CD4-positive, alpha-beta T cell treated with Interleukin-21 for 1 hour (primary cell): ENCODE data around the gene AKAP8.
"Not testable (repeated sequence)": the region's sequence is repeated elsewhere in the genome, so short reads cannot be mapped to it uniquely, and the experiment has no call there.

ENCODE experiments used
- DNase-seq: peaks from one replicate; pipeline ENCODE4 v3.0.0-alpha.2; 2020

AKAP8 gene

GRCh38 chr19:15379083-15379998 lies at the start of gene AKAP8:
AKAP8 (minus strand) TSS chr19:15379787; CDS start chr19:15379731, 56 bp downstream.
- peak; percentile 99 for DNase-seq

DNA sequence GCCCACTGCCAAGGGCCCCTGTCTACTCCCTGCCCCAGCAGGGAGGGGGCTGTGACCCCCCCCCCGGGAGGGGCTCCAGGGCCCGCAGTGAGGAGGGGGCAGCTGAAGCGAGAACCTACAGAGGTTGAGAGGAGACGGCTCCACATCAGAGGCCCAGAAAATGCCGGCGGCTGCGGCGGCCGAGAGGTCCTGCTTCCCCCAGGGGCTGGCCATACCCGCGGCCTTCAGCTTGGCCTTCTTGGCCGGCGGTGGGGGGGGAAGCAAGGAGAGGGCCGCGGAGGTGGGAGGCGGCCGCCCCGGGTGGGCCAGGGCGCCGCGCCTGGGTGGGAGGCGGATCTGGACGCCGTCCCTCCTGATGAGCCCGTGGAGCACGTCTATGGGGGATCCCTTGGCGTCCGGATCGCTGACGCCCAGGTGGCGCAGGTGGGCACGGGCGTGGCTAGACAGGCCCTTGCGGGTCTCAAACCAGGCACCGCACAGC lies 48.4 kb upstream of the AKAP8 start:
- no peak for DNase-seq

- no peak for DNase-seq
Observed at GRCh38 chr19:15427350-15427700, 47.7 kb upstream of the AKAP8 start.

DNA sequence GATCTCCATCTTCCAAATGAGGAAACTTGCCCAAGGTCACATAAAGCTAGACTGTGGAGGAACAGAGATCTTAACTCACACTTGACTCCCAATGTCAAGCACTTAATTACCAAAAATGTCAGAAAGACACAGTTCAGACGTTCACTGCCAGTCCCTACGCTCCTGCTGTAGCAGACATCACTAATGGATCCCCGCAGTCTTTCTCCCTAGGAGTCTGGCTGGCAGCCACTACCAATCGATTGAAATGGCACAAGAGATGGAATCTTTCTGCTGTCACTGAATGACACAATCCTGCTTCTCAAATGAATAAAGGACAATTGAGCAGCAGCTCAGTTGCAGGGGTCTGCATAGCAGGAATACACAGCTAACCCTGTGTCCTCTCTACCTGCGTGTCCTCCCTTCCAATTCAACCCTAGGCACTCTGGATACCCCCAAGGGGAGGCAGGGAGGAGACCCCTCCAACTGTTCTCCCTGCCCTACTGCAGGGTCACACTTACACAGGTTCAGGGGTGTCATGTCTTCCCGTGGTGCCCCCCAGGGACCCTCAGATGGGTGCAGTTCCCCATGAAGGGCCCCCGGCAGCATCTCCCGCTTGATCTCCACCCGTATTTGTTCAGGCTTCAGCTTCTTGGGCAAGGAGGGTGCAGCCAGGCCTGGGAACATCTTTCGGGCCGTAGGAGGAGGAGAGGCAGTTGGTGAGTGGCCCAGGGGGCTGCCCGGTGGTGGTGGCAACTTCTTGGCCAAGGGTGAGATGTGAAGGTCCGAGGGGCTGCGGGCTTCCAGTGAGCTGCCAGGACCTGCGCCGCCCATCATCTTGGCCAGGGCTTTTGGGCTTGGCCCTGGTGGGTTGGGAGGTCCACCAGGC lies 47.1 kb upstream of the AKAP8 start:
- no peak for DNase-seq

DNA sequence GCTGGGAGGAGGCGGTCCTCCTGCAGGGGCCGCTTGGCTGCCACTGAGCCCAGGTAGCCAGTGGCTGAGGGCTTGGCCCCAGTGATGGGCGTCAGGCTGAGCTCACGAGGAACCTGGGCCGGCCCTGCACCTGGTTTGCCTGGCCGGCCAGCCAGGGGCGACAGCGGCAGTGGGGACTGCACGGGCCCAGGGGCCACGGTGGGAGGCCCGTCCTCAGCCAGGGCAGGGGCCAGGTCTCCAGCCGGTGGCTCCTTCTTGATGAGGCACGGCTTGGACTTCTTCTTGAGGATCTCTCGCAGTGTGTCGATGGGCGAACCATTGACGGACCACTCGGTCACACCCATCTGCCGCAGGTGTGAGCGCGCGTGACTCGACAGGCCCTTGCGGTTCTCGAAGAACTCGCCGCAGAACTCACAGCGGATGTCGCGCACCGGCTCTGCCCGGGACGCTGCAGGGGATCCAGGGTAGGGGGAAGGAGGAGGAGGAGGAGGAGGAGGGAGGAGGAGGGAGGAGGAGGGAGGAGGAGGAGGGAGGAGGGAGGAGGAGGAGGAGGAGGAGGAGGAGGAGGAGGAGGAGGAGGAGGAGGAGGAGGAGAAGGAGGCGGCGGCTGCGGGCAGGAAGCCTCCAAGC lies 45.8 kb upstream of the AKAP8 start:
- DNase-seq, result no peak

DNA sequence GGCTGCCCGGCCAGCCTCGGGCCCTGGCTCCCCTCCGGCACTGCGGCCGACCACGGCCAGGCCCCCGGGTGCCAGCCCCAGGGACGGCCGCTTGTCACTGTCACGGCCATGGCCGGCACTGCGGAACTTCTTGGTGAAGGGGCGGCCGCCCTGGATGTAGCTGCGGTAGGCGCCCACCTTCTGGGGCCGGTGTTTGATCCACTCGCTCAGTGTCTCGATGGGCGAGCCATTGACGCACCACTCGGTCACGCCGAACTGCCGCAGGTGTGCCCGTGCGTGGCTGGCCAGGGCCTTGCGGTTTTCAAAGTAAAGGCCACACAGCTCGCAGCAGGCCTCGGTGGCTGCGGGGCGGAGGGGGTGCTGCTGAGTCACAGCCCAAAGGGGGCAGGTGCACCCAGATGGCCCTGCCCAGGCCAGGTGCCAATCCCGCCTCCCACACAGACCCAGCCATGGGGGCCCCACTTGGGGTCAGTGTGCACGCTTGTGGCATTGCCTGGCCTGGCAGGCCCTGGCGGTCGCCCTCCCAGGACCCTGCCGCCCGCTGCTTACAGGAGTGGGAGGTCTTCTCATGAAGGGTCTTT lies 45.2 kb upstream of the AKAP8 start:
- no peak for DNase-seq

GRCh38 chr19:15424121-15424520 lies 44.5 kb upstream of the AKAP8 start:
- no peak for DNase-seq

DNA sequence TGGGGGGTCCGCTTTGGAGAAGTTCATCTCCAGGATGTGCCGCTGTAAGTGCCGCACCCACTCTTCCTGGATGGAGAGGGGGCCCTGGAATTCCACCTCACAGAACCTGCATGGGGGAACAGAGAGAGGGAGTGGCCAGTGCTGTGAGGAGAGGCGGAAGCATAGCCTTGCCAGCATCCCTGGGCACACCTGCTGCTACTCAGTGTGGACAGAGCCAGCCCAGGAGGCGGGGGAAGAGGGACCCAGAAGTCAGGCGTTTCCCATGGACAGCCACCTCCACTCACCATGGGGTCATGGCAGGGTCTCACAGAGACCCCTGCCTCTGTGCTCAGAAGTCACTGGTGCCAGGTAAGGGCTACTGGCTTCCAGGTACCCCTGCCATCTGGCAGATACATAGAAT lies 43.5 kb upstream of the AKAP8 start:
- DNase-seq, result no peak

GRCh38 chr19:15422296-15423075 lies 42.9 kb upstream of the AKAP8 start:
- no peak for DNase-seq

DNA sequence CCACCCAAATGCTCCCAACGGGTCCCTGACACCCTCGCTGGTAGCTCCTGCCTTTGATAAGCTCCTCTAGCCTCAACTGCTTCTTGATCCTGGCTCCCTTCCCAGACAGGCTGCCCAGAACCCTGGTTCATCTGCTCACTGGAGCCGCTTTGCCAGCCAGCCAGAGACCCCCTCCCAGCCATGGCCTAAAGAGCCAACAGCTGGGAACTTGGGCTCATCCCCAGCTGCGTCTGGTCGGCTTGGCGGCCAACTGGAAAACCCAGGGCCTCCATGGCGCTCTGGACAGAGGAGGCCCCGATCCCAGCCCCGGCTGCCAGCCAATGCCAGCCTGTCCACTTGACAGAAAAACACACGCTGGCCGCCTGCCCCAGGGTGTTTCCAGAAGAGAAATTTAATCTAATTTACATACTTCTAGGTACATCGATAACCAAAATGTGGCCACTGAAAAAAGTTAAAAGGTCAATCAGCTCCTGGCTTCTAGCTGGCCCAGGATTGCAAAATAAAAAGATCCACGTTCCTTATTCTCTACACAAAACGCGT lies 42.2 kb upstream of the AKAP8 start:
- no peak for DNase-seq

DNA sequence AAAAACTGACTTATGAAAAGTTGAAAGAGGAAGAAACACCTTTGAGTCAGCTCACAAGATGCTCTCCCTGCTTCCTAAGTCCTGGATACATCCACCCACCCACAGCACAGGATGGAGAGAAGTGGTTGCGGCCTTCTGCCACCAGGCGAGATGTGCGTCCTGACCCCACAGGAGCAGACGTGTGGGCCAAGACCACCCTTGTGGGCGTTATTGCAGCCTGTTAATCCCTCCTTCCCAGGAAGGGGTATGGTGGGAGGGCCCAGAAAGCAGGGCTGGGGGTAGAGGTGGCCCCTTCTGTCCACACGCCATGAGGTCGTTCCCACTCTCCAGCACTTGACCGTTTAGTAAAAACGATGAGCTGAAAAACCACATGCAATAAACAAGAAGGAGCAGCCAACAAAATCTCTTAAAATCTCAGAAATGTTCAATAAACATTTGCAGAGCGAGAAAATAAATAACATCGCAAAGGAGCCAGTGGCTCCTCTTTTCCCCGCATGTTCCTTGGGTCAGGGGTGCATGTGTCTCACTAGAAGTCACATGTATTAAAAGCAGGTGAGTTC lies 41.6 kb upstream of the AKAP8 start:
- DNase-seq, result no peak

DNA sequence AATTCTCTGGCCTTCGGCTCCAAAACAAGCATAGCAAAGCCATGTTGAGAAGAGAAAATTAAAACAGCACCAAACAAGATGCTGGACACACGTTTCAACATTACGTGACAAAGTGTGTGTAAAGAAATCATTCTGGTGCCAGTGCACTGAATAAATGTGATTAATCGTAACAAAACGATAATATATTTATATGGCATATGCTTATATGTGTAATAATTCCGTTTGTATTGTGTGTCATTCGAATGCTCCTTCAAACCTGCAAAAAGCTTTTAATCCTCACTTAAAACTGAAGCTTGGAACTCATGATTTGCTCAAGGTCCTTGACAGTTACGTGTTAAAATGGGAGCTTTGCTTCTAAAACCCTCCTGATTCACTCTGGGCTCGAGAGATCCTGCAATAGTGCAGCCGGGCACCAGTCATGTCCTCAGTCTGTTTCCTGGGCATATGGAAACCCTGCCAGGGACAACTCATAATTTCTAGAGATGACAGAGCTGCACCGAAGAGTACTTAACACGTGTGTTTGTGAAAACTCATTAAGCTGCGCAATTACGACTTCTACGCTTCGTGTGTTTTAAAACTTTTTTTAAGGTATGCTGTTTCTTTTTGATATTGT lies 39.9 kb upstream of the AKAP8 start:
- DNase-seq, result no peak

GRCh38 chr19:15418579-15419412 lies 39.2 kb upstream of the AKAP8 start, which contains the start of gene AKAP8L:
AKAP8L (minus strand) TSS chr19:15418988; CDS start chr19:15418923, 65 bp downstream.
- DNase-seq, result peak; percentile 100

DNA sequence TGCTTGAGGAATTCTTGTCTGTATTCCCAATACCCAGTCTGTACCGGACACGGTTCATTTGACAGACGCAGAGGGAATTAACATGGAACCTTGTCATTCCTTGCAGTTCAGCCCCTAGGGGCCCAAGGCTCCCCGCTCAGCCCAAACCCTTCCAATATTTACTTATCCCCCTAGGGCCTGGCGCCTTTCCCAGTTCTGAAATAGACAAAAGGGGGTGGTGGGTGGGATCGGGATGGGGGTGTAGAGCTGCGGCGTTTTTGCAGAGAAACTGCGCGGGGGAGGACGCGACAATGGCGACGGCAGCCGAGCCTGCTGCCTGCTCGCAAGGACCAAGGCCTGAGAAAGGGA lies 38.6 kb upstream of the AKAP8 start:
- DNase-seq, result no peak

DNA sequence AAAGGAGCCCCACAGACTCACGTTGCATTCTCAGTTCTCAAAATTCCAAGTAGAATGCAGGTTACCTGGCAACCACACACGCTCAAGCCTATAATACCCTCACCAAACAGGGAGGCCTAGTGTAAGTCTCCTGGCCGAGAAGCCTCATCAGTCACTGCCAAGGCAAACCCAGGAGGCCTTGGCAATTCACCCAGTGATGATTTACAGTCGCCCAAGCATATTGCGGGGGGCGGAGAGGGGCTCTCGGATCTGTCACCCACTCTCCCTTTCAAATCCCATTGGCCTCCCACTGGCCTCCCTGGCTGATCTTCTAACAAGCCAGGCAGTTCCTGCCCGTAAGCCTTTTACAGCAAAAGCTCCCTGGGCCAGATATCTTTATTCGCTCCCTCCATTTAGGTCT lies 38.1 kb upstream of the AKAP8 start:
- DNase-seq, result no peak

- DNase-seq, result no peak
Observed at GRCh38 chr19:15412832-15413231, 33.2 kb upstream of the AKAP8 start.

- DNase-seq, result not testable (repeated sequence)
Observed at GRCh38 chr19:15411351-15411750, 31.8 kb upstream of the AKAP8 start.

- no peak for DNase-seq
Observed at GRCh38 chr19:15404780-15405211, 25.2 kb upstream of the AKAP8 start.

GRCh38 chr19:15404097-15404779 lies 24.7 kb upstream of the AKAP8 start:
- DNase-seq, result no peak
